CD4-positive, alpha-beta T cell (primary cell): Measurements from ENCODE around the gene PIK3AP1. TPM values are rescaled to one million over a fixed set of nuclear protein-coding genes. Genes with fewer than 3 reads are reported as not detected.

Source experiments
- ATAC-seq: fragments of 200-7000 bp; cut with Tn5 transposase; one replicate; pipeline ENCODE4 v1.10.0; 2022; ENCODE audit warnings: mild to moderate bottlenecking; ENCODE audit not compliant: poor library complexity
- CTCF ChIA-PET: fragments of 350-600 bp; sonication (Branson Sonifier 250); formaldehyde crosslinking; loops from one replicate; lab custom pipeline; 2021; ENCODE audit warnings: antibody characterized with exemption, inconsistent platforms; lab: Charles Lee
- POLR2A ChIA-PET: fragments of 350-600 bp; sonication (Branson Sonifier 250); formaldehyde crosslinking; loops from one replicate; lab custom pipeline; 2021; ENCODE audit warnings: antibody characterized with exemption, inconsistent platforms; lab: Charles Lee
- DNase-seq, 14 experiments: peaks; one replicate each; pipeline ENCODE4 v3.0.0-alpha.2; 2013 to 2020; ENCODE audit warnings: mixed read lengths in 2 of 14
- H3K27ac ChIP-seq, 2 donors: one replicate each; pipeline versions ENCODE4 v1.5.1 to v1.7.0; 2013; ENCODE audit warnings: low read length in 2 of 2, low read depth in 1 of 2, mild to moderate bottlenecking in 1 of 2
- H3K27me3 ChIP-seq, 2 experiments: 1 replicate in 1 of 2; 2 replicates in 1 of 2; pipeline versions ENCODE4 v1.6.1 to v1.7.0; 2013; ENCODE audit warnings: low read length in 2 of 2, control low read depth in 1 of 2, mild to moderate bottlenecking in 1 of 2, moderate library complexity in 1 of 2; ENCODE audit not compliant: insufficient read depth in 2 of 2, control insufficient read depth in 1 of 2
- H3K36me3 ChIP-seq: one replicate; pipeline ENCODE4 v1.6.1; 2013; ENCODE audit warnings: low read length, control low read depth; ENCODE audit not compliant: insufficient read depth
- H3K4me1 ChIP-seq: one replicate; pipeline ENCODE4 v1.6.1; 2013; ENCODE audit warnings: low read length, control low read depth; ENCODE audit not compliant: insufficient read depth
- H3K4me3 ChIP-seq: one replicate; pipeline ENCODE4 v1.5.1; 2013; ENCODE audit warnings: mild to moderate bottlenecking, low read length, moderate library complexity
- H3K9me3 ChIP-seq, 2 experiments: 1 replicate in 1 of 2; 2 replicates in 1 of 2; pipeline versions ENCODE4 v1.6.1 to v1.7.0; 2013; ENCODE audit warnings: low read length in 2 of 2, mild to moderate bottlenecking in 2 of 2, control low read depth in 1 of 2, moderate library complexity in 1 of 2; ENCODE audit not compliant: control insufficient read depth in 1 of 2, insufficient read depth in 1 of 2
- H3K27ac Mint-ChIP-seq: one replicate; pipeline ENCODE4 v1.8.0; 2020; ENCODE audit warnings: mixed read lengths
- H3K27me3 Mint-ChIP-seq: one replicate; pipeline ENCODE4 v1.8.0; 2021; ENCODE audit warnings: mixed read lengths
- H3K36me3 Mint-ChIP-seq: one replicate; pipeline ENCODE4 v1.8.0; 2021; ENCODE audit warnings: low read depth, mixed read lengths
- H3K4me1 Mint-ChIP-seq: one replicate; pipeline ENCODE4 v1.8.0; 2021; ENCODE audit warnings: low read depth, mixed read lengths
- H3K4me3 Mint-ChIP-seq: one replicate; pipeline ENCODE4 v1.8.0; 2020; ENCODE audit warnings: mild to moderate bottlenecking, mixed read lengths
- H3K9me3 Mint-ChIP-seq: one replicate; pipeline ENCODE4 v1.8.0; 2020; ENCODE audit warnings: mixed read lengths
- CTCF ChIP-seq: fragments of 200-600 bp; IDR thresholded peaks from one replicate; pipeline ENCODE4 v1.8.0; 2022; ENCODE audit warnings: antibody characterized with exemption, mild to moderate bottlenecking
- intact Hi-C, 2 experiments: fragments of 100-400 bp; cut with DNase I in 1 of 2; cut with micrococcal nuclease in 1 of 2; formaldehyde crosslinking; loops; one replicate each; pipeline versions ENCODE4 v1.15.1 to v1.9.0; 2023 to 2025; cut with DNase I, micrococcal nuclease
- total RNA-seq, 174 experiments: library from RNA in 2 of 174; stranded (reverse) in 2 of 174; gene quantifications; one replicate each; pipeline ENCODE4 v1.2.3 and lab custom pipeline; 2021 to 2026

PIK3AP1 gene
- total RNA-seq, 2 experiments from 2014 or later, result 0.58 to 0.59 TPM

DNA sequence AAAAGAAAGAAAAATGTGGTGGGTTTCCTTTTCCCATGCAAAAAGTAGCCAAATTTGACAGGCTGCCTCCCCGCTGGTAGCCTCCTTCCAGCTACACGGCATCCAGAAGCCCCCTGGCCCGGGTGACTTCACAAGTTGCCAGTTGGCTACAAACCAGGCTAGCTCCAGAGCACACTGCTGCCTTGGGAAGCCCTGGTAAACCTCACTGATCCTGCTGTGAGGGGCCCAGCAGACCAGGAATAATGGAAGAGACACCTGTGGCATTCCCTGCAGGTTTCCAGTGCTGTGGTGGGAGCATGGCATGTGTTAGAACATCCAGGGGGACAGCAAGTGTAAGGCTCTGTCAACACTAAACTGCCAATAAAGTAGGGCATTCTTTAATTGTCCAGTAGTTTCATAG is 77.8 kb downstream of the PIK3AP1 start:
- DNase-seq, result no peak
- no peaks in the 10 kb centered on the region for H3K36me3 Mint-ChIP-seq
- ATAC-seq, result no peak
- ChIA-PET CTCF (no interaction called here), POLR2A (no interaction called here)
- no peaks in the 10 kb centered on the region for H3K4me1 Mint-ChIP-seq
- H3K27ac ChIP-seq, result no peak overlapping the region
- no peaks in the 10 kb centered on the region for H3K9me3 Mint-ChIP-seq
- no peaks in the 10 kb centered on the region for H3K27me3 Mint-ChIP-seq
- H3K27ac Mint-ChIP-seq, result no peak overlapping the region
- H3K36me3 ChIP-seq, result no peaks in the 10 kb centered on the region
- H3K27me3 ChIP-seq, result no peaks in the 10 kb centered on the region
- intact Hi-C loops, result loop anchor here (5.0 to 10.0 kb wide), 3 partner anchors 245 to 385 kb away; no protein-coding TSS in a partner anchor
- no peaks in the 10 kb centered on the region for H3K9me3 ChIP-seq
- no peak for TF ChIP-seq CTCF
- H3K4me3 Mint-ChIP-seq, result no peak overlapping the region
- H3K4me1 ChIP-seq, result peaks cover 10% of the 10 kb centered on the region
- H3K4me3 ChIP-seq, result no peak overlapping the region

GRCh38 chr10:96641396-96642295 is 78.7 kb downstream of the PIK3AP1 start:
- ChIA-PET CTCF (interaction anchor here (1.2 kb wide), 1 partner anchor 127 kb away, joined by 3 read pairs; the partner anchor contains the start of gene TLL2), POLR2A (no interaction called here)
- DNase-seq (no peak), ATAC-seq (no peak)
- H3K4me1 ChIP-seq, result peaks cover 9% of the 10 kb centered on the region
- Mint-ChIP-seq H3K27ac (no peak overlapping the region), H3K27me3 (no peaks in the 10 kb centered on the region), H3K4me1 (no peaks in the 10 kb centered on the region), H3K36me3 (no peaks in the 10 kb centered on the region), H3K9me3 (no peaks in the 10 kb centered on the region), H3K4me3 (no peak overlapping the region)
- no peaks in the 10 kb centered on the region for H3K36me3 ChIP-seq
- intact Hi-C loops, result loop anchor here (1.0 to 10.0 kb wide), 5 partner anchors 189 to 386 kb away; no protein-coding TSS in a partner anchor
- no peak for TF ChIP-seq CTCF
- H3K27ac ChIP-seq, result no peak overlapping the region
- H3K9me3 ChIP-seq, result no peaks in the 10 kb centered on the region
- no peak overlapping the region for H3K4me3 ChIP-seq
- no peaks in the 10 kb centered on the region for H3K27me3 ChIP-seq

- Mint-ChIP-seq H3K4me1 (no peaks in the 10 kb centered on the region), H3K36me3 (no peaks in the 10 kb centered on the region), H3K27me3 (no peaks in the 10 kb centered on the region), H3K4me3 (no peak overlapping the region), H3K9me3 (no peaks in the 10 kb centered on the region), H3K27ac (no peak overlapping the region)
- CTCF ChIA-PET, result interaction anchor here (0.8 to 0.9 kb wide), 2 partner anchors 7 to 25 kb away, joined by 3 to 4 read pairs; no protein-coding TSS in a partner anchor
- intact Hi-C loops, result loop anchor here (2.0 to 10.0 kb wide), 4 partner anchors 191 to 387 kb away; no protein-coding TSS in a partner anchor
- Histone ChIP-seq H3K4me1 (peaks cover 6% of the 10 kb centered on the region), H3K9me3 (no peaks in the 10 kb centered on the region), H3K27ac (no peak overlapping the region), H3K4me3 (no peak overlapping the region), H3K27me3 (no peaks in the 10 kb centered on the region), H3K36me3 (no peaks in the 10 kb centered on the region)
- DNase-seq (no peak), ATAC-seq (no peak)
- no peak for TF ChIP-seq CTCF
- POLR2A ChIA-PET, result no interaction called here
Observed at GRCh38 chr10:96639899-96640298, 80.4 kb downstream of the PIK3AP1 start.
